ENCODE results near the gene OCIAD1.

Gene OCIAD1

GRCh38 chr4:48830706-48831531 lies at the start of gene OCIAD1:
Gene OCIAD1, plus strand, starts transcription at chr4:48831088. Its CDS starts 1,537 bp downstream, at chr4:48832625.
- H3K27ac ChIP-seq (ENCODE audit: low read length) = peak within 1 kb of the TSS; percentile 36
- peak within 1 kb of the TSS; percentile 99 for H3K4me3 ChIP-seq (ENCODE audit: low read length)
- no peaks in the 10 kb centered on the region for H3K9me3 ChIP-seq (ENCODE audit: control insufficient read depth, insufficient read depth, low read length)
- peak; percentile 99 for DNase-seq (ENCODE audit: low read depth, low spot score)
- H3K4me1 ChIP-seq (ENCODE audit: control insufficient read depth, insufficient read depth, low read length) = no peaks in the 10 kb centered on the region
- H3K27me3 ChIP-seq (ENCODE audit: control insufficient read depth, insufficient read depth, low read length) = no peaks in the 10 kb centered on the region
- WGBS (ENCODE audit: insufficient coverage, insufficient read length) = no CpG with 5 or more reads among the region's 56 CpGs
- H3K36me3 ChIP-seq (ENCODE audit: control insufficient read depth, insufficient read depth, low read length) = peaks cover 10% of the 10 kb centered on the region; the same call in 1 of the 2 replicates

DNA sequence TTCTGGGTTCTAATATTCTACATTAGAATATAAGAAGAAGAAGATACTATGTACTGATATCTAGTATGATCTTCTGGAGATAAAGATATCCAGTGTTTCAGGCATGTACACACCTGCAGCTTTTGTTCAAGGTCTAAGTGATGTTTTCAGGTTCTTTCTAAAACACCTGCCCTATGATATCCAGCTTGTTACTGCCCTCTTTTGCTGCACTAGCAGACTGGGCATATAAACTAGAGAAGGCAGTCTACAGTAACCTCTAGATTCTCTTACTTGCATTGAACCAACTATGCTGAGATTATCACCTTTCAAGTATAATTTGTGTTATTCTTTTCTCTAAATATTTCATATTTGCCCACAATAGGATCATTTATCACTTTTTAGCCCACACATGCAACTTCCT lies 48.9 kb upstream of the OCIAD1 start:
- H3K36me3 ChIP-seq (ENCODE audit: control insufficient read depth, insufficient read depth, low read length) = no peaks in the 10 kb centered on the region; the same call in 1 of the 2 replicates
- no peak overlapping the region for H3K27ac ChIP-seq (ENCODE audit: low read length)
- no peaks in the 10 kb centered on the region for H3K27me3 ChIP-seq (ENCODE audit: control insufficient read depth, insufficient read depth, low read length)
- no peaks in the 10 kb centered on the region for H3K9me3 ChIP-seq (ENCODE audit: control insufficient read depth, insufficient read depth, low read length)
- no peak overlapping the region for H3K4me3 ChIP-seq (ENCODE audit: low read length)
- DNase-seq (ENCODE audit: low read depth, low spot score) = no peak
- H3K4me1 ChIP-seq (ENCODE audit: control insufficient read depth, insufficient read depth, low read length) = no peaks in the 10 kb centered on the region

DNA sequence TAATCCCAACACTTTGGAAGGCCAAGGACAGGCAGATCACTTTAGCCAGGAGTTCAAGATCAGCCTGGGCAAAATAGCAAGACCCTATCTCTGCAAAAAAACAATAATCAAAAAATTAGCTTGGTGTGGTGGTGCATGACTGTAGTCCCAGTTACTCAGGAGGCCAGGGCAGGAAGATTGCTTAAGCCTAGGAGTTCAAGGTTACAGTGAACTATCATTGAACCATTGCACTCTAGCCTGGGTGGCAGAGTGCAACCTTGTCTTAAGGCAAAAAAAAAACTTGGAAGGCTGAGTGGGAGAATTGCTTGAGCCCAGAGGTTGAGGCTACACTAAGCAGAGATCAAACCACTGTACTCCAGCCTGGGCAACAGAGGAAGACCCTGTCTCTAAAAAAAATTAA lies 45.6 kb upstream of the OCIAD1 start:
- Histone ChIP-seq H3K4me1 (ENCODE audit: control insufficient read depth, insufficient read depth, low read length) (no peaks in the 10 kb centered on the region), H3K4me3 (ENCODE audit: low read length) (no peak overlapping the region), H3K27ac (ENCODE audit: low read length) (no peak overlapping the region), H3K36me3 (ENCODE audit: control insufficient read depth, insufficient read depth, low read length) (no peaks in the 10 kb centered on the region), H3K9me3 (ENCODE audit: control insufficient read depth, insufficient read depth, low read length) (no peaks in the 10 kb centered on the region), H3K27me3 (ENCODE audit: control insufficient read depth, insufficient read depth, low read length) (no peaks in the 10 kb centered on the region)
- no peak for DNase-seq (ENCODE audit: low read depth, low spot score)

DNA sequence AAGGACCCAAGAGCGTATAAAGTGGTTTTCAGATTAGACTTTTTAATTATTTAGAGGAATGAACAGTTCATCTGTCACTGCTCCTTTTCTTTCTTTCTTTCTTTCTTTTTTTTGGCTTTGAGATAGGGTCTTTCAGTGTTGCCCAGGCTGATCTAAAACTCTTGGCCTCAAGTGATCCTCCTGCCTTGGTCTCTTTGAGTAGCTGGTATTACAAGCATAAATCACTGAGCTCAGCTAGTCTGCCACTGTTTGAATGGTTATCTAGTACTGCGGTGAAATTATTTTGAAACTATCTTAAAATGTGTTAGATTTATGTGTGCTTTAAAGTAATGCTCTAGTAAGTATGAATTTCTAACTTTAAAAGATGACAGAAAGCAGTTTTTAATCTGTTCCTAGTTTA lies 44.3 kb upstream of the OCIAD1 start:
- Histone ChIP-seq H3K27me3 (ENCODE audit: control insufficient read depth, insufficient read depth, low read length) (no peaks in the 10 kb centered on the region), H3K9me3 (ENCODE audit: control insufficient read depth, insufficient read depth, low read length) (no peaks in the 10 kb centered on the region), H3K4me1 (ENCODE audit: control insufficient read depth, insufficient read depth, low read length) (no peaks in the 10 kb centered on the region), H3K4me3 (ENCODE audit: low read length) (no peak overlapping the region), H3K36me3 (ENCODE audit: control insufficient read depth, insufficient read depth, low read length) (no peaks in the 10 kb centered on the region), H3K27ac (ENCODE audit: low read length) (no peak overlapping the region)
- WGBS (ENCODE audit: insufficient coverage, insufficient read length) = no CpG with 5 or more reads among the region's 2 CpGs
- DNase-seq (ENCODE audit: low read depth, low spot score) = no peak

DNA sequence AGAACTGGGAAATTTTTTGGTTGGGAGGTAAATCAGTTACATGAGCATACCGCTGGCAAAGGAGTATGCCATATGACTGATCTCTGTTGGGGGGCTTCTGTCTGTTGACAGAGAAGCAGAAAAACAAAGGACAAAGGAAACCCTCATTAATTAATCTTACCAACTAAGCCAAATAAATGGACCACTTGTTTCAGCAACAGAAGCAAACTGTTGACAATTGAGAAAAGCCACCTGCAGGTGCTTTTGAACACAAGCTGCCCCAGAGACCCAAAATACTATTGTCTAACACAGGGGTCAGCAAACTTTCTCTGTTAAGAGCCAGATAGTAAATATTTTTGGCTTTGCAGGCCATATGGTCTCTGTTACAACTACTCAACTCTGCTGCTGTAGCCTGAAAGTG lies 43.8 kb upstream of the OCIAD1 start:
- no peaks in the 10 kb centered on the region for H3K9me3 ChIP-seq (ENCODE audit: control insufficient read depth, insufficient read depth, low read length)
- WGBS (ENCODE audit: insufficient coverage, insufficient read length) = no CpG with 5 or more reads among the region's 1 CpG
- no peaks in the 10 kb centered on the region for H3K36me3 ChIP-seq (ENCODE audit: control insufficient read depth, insufficient read depth, low read length)
- H3K4me1 ChIP-seq (ENCODE audit: control insufficient read depth, insufficient read depth, low read length) = no peaks in the 10 kb centered on the region
- no peak overlapping the region for H3K4me3 ChIP-seq (ENCODE audit: low read length)
- no peak for DNase-seq (ENCODE audit: low read depth, low spot score)
- no peaks in the 10 kb centered on the region for H3K27me3 ChIP-seq (ENCODE audit: control insufficient read depth, insufficient read depth, low read length)
- no peak overlapping the region for H3K27ac ChIP-seq (ENCODE audit: low read length)

GRCh38 chr4:48790561-48790960 lies 40.3 kb upstream of the OCIAD1 start:
- H3K27ac ChIP-seq (ENCODE audit: low read length) = no peak overlapping the region
- H3K4me1 ChIP-seq (ENCODE audit: control insufficient read depth, insufficient read depth, low read length) = no peaks in the 10 kb centered on the region
- no peaks in the 10 kb centered on the region for H3K9me3 ChIP-seq (ENCODE audit: control insufficient read depth, insufficient read depth, low read length)
- no peaks in the 10 kb centered on the region for H3K36me3 ChIP-seq (ENCODE audit: control insufficient read depth, insufficient read depth, low read length)
- no peak overlapping the region for H3K4me3 ChIP-seq (ENCODE audit: low read length)
- DNase-seq (ENCODE audit: low read depth, low spot score) = no peak
- H3K27me3 ChIP-seq (ENCODE audit: control insufficient read depth, insufficient read depth, low read length) = no peaks in the 10 kb centered on the region

- DNase-seq (ENCODE audit: low read depth, low spot score) = no peak
- no peak overlapping the region for H3K4me3 ChIP-seq (ENCODE audit: low read length)
- no peaks in the 10 kb centered on the region for H3K36me3 ChIP-seq (ENCODE audit: control insufficient read depth, insufficient read depth, low read length)
- no peaks in the 10 kb centered on the region for H3K9me3 ChIP-seq (ENCODE audit: control insufficient read depth, insufficient read depth, low read length)
- H3K27me3 ChIP-seq (ENCODE audit: control insufficient read depth, insufficient read depth, low read length) = no peaks in the 10 kb centered on the region
- H3K27ac ChIP-seq (ENCODE audit: low read length) = no peak overlapping the region
- no peaks in the 10 kb centered on the region for H3K4me1 ChIP-seq (ENCODE audit: control insufficient read depth, insufficient read depth, low read length)
These were observed 39.6 kb upstream of the OCIAD1 start for GRCh38 chr4:48791313-48791712.

DNA sequence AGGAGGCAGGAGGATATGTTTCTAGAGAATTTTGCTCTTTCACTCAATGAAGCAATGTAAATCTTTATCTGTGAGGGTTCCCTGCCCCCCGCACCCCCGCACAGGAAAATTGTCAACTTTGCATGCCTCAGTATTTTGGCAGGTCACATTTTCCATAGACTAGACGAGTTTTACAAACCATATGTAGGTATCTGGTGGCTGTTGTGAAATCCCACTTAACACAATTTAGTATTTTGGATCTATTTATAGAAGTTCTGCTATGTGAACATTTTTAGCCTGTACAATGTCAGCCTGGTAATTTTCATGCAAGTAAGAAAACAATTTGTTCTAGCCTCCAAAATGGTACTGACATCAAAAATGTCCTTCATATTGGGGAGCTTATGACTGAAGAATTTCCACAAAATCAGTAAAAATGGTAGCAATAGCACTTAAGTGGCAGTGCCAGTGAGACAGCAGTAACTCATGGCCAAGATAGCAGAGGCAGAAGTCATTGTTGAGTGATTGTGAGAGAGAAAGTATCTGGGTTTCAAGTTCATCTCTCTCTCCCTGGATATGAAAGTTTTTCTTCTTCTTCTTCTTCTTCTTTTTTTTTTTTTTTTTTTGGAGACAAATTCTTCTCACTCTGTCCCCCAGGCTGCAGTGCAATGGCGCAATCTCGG lies 38.4 kb upstream of the OCIAD1 start:
- no peaks in the 10 kb centered on the region for H3K9me3 ChIP-seq (ENCODE audit: control insufficient read depth, insufficient read depth, low read length)
- no peaks in the 10 kb centered on the region for H3K4me1 ChIP-seq (ENCODE audit: control insufficient read depth, insufficient read depth, low read length)
- DNase-seq (ENCODE audit: low read depth, low spot score) = no peak
- no peak overlapping the region for H3K4me3 ChIP-seq (ENCODE audit: low read length)
- H3K27me3 ChIP-seq (ENCODE audit: control insufficient read depth, insufficient read depth, low read length) = no peaks in the 10 kb centered on the region
- H3K27ac ChIP-seq (ENCODE audit: low read length) = no peak overlapping the region
- H3K36me3 ChIP-seq (ENCODE audit: control insufficient read depth, insufficient read depth, low read length) = no peaks in the 10 kb centered on the region
- WGBS (ENCODE audit: insufficient coverage, insufficient read length) = no CpG with 5 or more reads among the region's 5 CpGs

GRCh38 chr4:48795108-48795507 lies 35.8 kb upstream of the OCIAD1 start:
- H3K27me3 ChIP-seq (ENCODE audit: control insufficient read depth, insufficient read depth, low read length) = no peaks in the 10 kb centered on the region
- no peak for DNase-seq (ENCODE audit: low read depth, low spot score)
- H3K4me3 ChIP-seq (ENCODE audit: low read length) = no peak overlapping the region
- no peaks in the 10 kb centered on the region for H3K36me3 ChIP-seq (ENCODE audit: control insufficient read depth, insufficient read depth, low read length)
- no peaks in the 10 kb centered on the region for H3K4me1 ChIP-seq (ENCODE audit: control insufficient read depth, insufficient read depth, low read length)
- no peaks in the 10 kb centered on the region for H3K9me3 ChIP-seq (ENCODE audit: control insufficient read depth, insufficient read depth, low read length)
- H3K27ac ChIP-seq (ENCODE audit: low read length) = no peak overlapping the region
- no CpG with 5 or more reads among the region's 3 CpGs for WGBS (ENCODE audit: insufficient coverage, insufficient read length)

GRCh38 chr4:48796191-48796926 lies 34.5 kb upstream of the OCIAD1 start:
- H3K36me3 ChIP-seq (ENCODE audit: control insufficient read depth, insufficient read depth, low read length) = no peaks in the 10 kb centered on the region
- WGBS (ENCODE audit: insufficient coverage, insufficient read length) = no CpG with 5 or more reads among the region's 2 CpGs
- no peaks in the 10 kb centered on the region for H3K27me3 ChIP-seq (ENCODE audit: control insufficient read depth, insufficient read depth, low read length)
- H3K9me3 ChIP-seq (ENCODE audit: control insufficient read depth, insufficient read depth, low read length) = no peaks in the 10 kb centered on the region
- H3K4me3 ChIP-seq (ENCODE audit: low read length) = no peak overlapping the region
- no peak overlapping the region for H3K27ac ChIP-seq (ENCODE audit: low read length)
- no peaks in the 10 kb centered on the region for H3K4me1 ChIP-seq (ENCODE audit: control insufficient read depth, insufficient read depth, low read length)
- DNase-seq (ENCODE audit: low read depth, low spot score) = no peak
